Eye (tissue), 1 donor: ENCODE results near the gene TNFRSF4.
A peak's percentile ranks its signal among the peaks of the same experiment; 100 is the strongest.
"Not testable (repeated sequence)": the region's sequence is repeated elsewhere in the genome, so short reads cannot be mapped to it uniquely, and the experiment has no call there.

Experiments used
- DNase-seq: peaks from one replicate; pipeline ENCODE4 v3.0.0-alpha.2; 2015

TNFRSF4 gene

GRCh38 chr1:1181129-1181937 is 32.6 kb downstream of the TNFRSF4 start:
- DNase-seq: no peak

GRCh38 chr1:1179983-1180861 is 33.7 kb downstream of the TNFRSF4 start:
- DNase-seq: peak; percentile 1

GRCh38 chr1:1179346-1179982 is 34.5 kb downstream of the TNFRSF4 start:
- no peak for DNase-seq

- DNase-seq: no peak
Measured at GRCh38 chr1:1178794-1179331, 35.1 kb downstream of the TNFRSF4 start.

- no peak for DNase-seq
Measured at GRCh38 chr1:1177452-1178206, 36.3 kb downstream of the TNFRSF4 start.

GRCh38 chr1:1176931-1177330 is 37.0 kb downstream of the TNFRSF4 start:
- no peak for DNase-seq

GRCh38 chr1:1176063-1176761 is 37.7 kb downstream of the TNFRSF4 start:
- DNase-seq: not testable (repeated sequence)

GRCh38 chr1:1175221-1176062 is 38.5 kb downstream of the TNFRSF4 start:
- no peak for DNase-seq

- peak; percentile 65 for DNase-seq
Measured at GRCh38 chr1:1173793-1174415, 40.0 kb downstream of the TNFRSF4 start, which contains the start of gene TTLL10. Gene TTLL10 (plus strand): TSS chr1:1173880. CDS start chr1:1179216, 5,336 bp downstream.

GRCh38 chr1:1173061-1173792 is 40.7 kb downstream of the TNFRSF4 start:
- no peak for DNase-seq

- no peak for DNase-seq
Measured at GRCh38 chr1:1171546-1172340, 42.2 kb downstream of the TNFRSF4 start.

- no peak for DNase-seq
Measured at GRCh38 chr1:1171161-1171545, 42.8 kb downstream of the TNFRSF4 start.

- DNase-seq: no peak
Measured at GRCh38 chr1:1170215-1171091, 43.5 kb downstream of the TNFRSF4 start.

GRCh38 chr1:1169429-1170214 is 44.3 kb downstream of the TNFRSF4 start:
- DNase-seq: no peak

- no peak for DNase-seq
Measured at GRCh38 chr1:1168451-1169411, 45.2 kb downstream of the TNFRSF4 start.
